Lung (tissue), 12 donors: ENCODE results near the gene MAGI2. TPM values are rescaled to one million over a fixed set of nuclear protein-coding genes. Genes with fewer than 3 reads are reported as not detected.

Experiments
- ATAC-seq: fragments of 200-7000 bp; cut with Tn5 transposase; one replicate; pipeline ENCODE4 v1.9.1; 2020; ENCODE audit warnings: moderate number of reproducible peaks; ENCODE audit not compliant: insufficient read depth, low FRiP score
- DNase-seq, 3 donors: peaks; one replicate each; pipeline ENCODE4 v3.0.0-alpha.2; 2013 to 2017
- H3K27ac ChIP-seq, 2 donors: one replicate each; pipeline ENCODE4 v1.5.1; 2013; ENCODE audit warnings: mild to moderate bottlenecking in 2 of 2, moderate library complexity in 2 of 2, control low read depth in 1 of 2, inconsistent platforms in 1 of 2, low read depth in 1 of 2, low read length in 1 of 2
- H3K27me3 ChIP-seq, 3 donors: one replicate each; pipeline ENCODE4 v1.5.1; 2013; ENCODE audit warnings: low read length in 2 of 3; ENCODE audit not compliant: control insufficient read depth in 3 of 3, insufficient read depth in 3 of 3
- H3K36me3 ChIP-seq, 4 donors: one replicate each; pipeline ENCODE4 v1.5.1; 2013; ENCODE audit warnings: low read length in 4 of 4, mild to moderate bottlenecking in 1 of 4, moderate library complexity in 1 of 4; ENCODE audit not compliant: control insufficient read depth in 4 of 4, insufficient read depth in 4 of 4
- H3K4me1 ChIP-seq, 5 donors: one replicate each; pipeline ENCODE4 v1.5.1; 2013; ENCODE audit warnings: low read length in 5 of 5, mild to moderate bottlenecking in 2 of 5, moderate library complexity in 1 of 5; ENCODE audit not compliant: control insufficient read depth in 5 of 5, insufficient read depth in 5 of 5
- H3K4me3 ChIP-seq: one replicate; pipeline ENCODE4 v1.5.1; 2013; ENCODE audit warnings: mild to moderate bottlenecking, control low read depth, moderate library complexity
- H3K9ac ChIP-seq, 2 donors: one replicate each; pipeline ENCODE4 v1.5.1; 2013; ENCODE audit warnings: low read length in 2 of 2, control low read depth in 1 of 2; ENCODE audit not compliant: insufficient read depth in 1 of 2
- H3K9me3 ChIP-seq, 4 donors: one replicate each; pipeline ENCODE4 v1.5.1; 2013; ENCODE audit warnings: low read length in 3 of 4, mild to moderate bottlenecking in 1 of 4, moderate library complexity in 1 of 4; ENCODE audit not compliant: control insufficient read depth in 4 of 4, insufficient read depth in 3 of 4
- CTCF ChIP-seq: IDR thresholded peaks from 2 replicates; pipeline ENCODE4 v1.5.1; 2012; ENCODE audit warnings: mild to moderate bottlenecking; ENCODE audit errors: control extremely low read depth, extremely low read depth
- WGBS, 2 donors: extraction: QIAGEN DNeasy Blood & Tissue Kit; methylation state at CpG; one replicate each; pipeline ENCODE4 v1.1.7; 2013; 5-methylcytosine and 5-hydroxymethylcytosine counted together
- polyA plus RNA-seq, 2 donors: library from polyadenylated mRNA; stranded (reverse); fragments of 200-250 nt; gene quantifications; one replicate each; pipeline ENCODE4 v1.2.1, GENCODE V29; 2013
- total RNA-seq, 2 donors: library from RNA; depleted of rRNA in 1 of 2; stranded (reverse); fragments of >200 nt in 1 of 2; gene quantifications; one replicate each; pipeline ENCODE4 v1.2.1, GENCODE V29; 2014 to 2021
- donor health status: control.
- donor health status: control.
- donor health status: Bipolar disorder and iron deficiency.
- donor health status: healthy.
- donor health status: DM: yes; HTN: yes; CAD: no.

The MAGI2 gene
- total and polyA plus RNA-seq, 4 donors = 0.94 to 18.0 (median 5.3) TPM

- TF ChIP-seq CTCF = no peak
- no peak for DNase-seq
- no peak overlapping the region for H3K4me3 ChIP-seq
- H3K36me3 ChIP-seq = peaks cover 0 to 3% (median 0%) of the 10 kb centered on the region in 4 donors
- no peaks in the 10 kb centered on the region for H3K4me1 ChIP-seq
- H3K27ac ChIP-seq = no peak overlapping the region
- no peaks in the 10 kb centered on the region for H3K9me3 ChIP-seq
- 81 to 84% methylated on average over 1 of the region's 1 CpG for WGBS, 2 donors
- H3K27me3 ChIP-seq = no peaks in the 10 kb centered on the region
- no peak overlapping the region for H3K9ac ChIP-seq
- no peak for ATAC-seq
These were observed 12.1 kb upstream of the MAGI2 start for GRCh38 chr7:79465551-79465950.

- H3K9ac ChIP-seq = no peak overlapping the region
- no peak for TF ChIP-seq CTCF
- H3K9me3 ChIP-seq = no peaks in the 10 kb centered on the region
- 77 to 84% methylated on average over 3 of the region's 3 CpGs for WGBS, 2 donors
- no peak overlapping the region for H3K4me3 ChIP-seq
- H3K27ac ChIP-seq = no peak overlapping the region
- DNase-seq (no peak), ATAC-seq (no peak)
- peaks cover 0 to 3% (median 0%) of the 10 kb centered on the region in 4 donors for H3K36me3 ChIP-seq
- no peaks in the 10 kb centered on the region for H3K27me3 ChIP-seq
- no peaks in the 10 kb centered on the region for H3K4me1 ChIP-seq
These were observed 10.6 kb upstream of the MAGI2 start for GRCh38 chr7:79464051-79464450.

GRCh38 chr7:79462390-79462789 is 8.9 kb upstream of the MAGI2 start:
- Histone ChIP-seq H3K9ac (no peak overlapping the region), H3K27ac (no peak overlapping the region), H3K27me3 (no peaks in the 10 kb centered on the region), H3K9me3 (no peaks in the 10 kb centered on the region), H3K36me3 (peaks cover 0 to 6% (median 1%) of the 10 kb centered on the region in 4 donors), H3K4me3 (no peak overlapping the region), H3K4me1 (no peaks in the 10 kb centered on the region)
- WGBS, 2 donors = 89 to 93% methylated on average over 2 of the region's 2 CpGs
- DNase-seq (no peak), ATAC-seq (no peak)
- TF ChIP-seq CTCF = no peak

GRCh38 chr7:79461660-79462059 is 8.2 kb upstream of the MAGI2 start:
- no peak for TF ChIP-seq CTCF
- H3K27ac ChIP-seq = no peak overlapping the region
- H3K27me3 ChIP-seq = no peaks in the 10 kb centered on the region
- no peak overlapping the region for H3K9ac ChIP-seq
- ATAC-seq (no peak), DNase-seq (peak in 1 of 3 donors; percentile 6)
- peaks cover 0 to 3% (median 0%) of the 10 kb centered on the region in 5 donors for H3K4me1 ChIP-seq
- 62 to 84% methylated on average over 1 of the region's 1 CpG for WGBS, 2 donors
- H3K4me3 ChIP-seq = no peak overlapping the region
- H3K36me3 ChIP-seq = peaks cover 0 to 6% (median 1%) of the 10 kb centered on the region in 4 donors
- H3K9me3 ChIP-seq = no peaks in the 10 kb centered on the region
